K562 (cell line): Measurements from ENCODE around the gene SLC2A10. TPM values are rescaled to one million over a fixed set of nuclear protein-coding genes. Genes with fewer than 3 reads are reported as not detected.
A peak's percentile ranks its signal among the peaks of the same experiment; 100 is the strongest.

Experiments used
- ATAC-seq: fragments of 200-7000 bp; cut with Tn5 transposase; 3 replicates; pipeline ENCODE4 v1.9.1; 2020; ENCODE audit warnings: moderate library complexity
- BruUV-seq: library from RNA; stranded (reverse); fragments of 400-500 nt; replicated peaks from 2 replicates; lab custom pipeline; 2021; lab: Mats Ljungman, UMichigan
- CTCF ChIA-PET: fragments of 300-600 bp; formaldehyde crosslinking; extraction: SDS; loops from one replicate; lab custom pipeline; 2021; ENCODE audit warnings: low intra/inter-chr PET ratio; lab: Yijun Ruan, JAX
- POLR2A ChIA-PET: fragments of 300-600, 350-650 bp; sonication (Branson Sonifier 250); formaldehyde crosslinking; extraction: SDS; loops from one replicate; lab custom pipeline; 2021; ENCODE audit warnings: antibody characterized with exemption, inconsistent platforms; lab: Yijun Ruan, JAX
- DNase-seq, 4 experiments: peaks; one replicate each; pipeline versions ENCODE4 v3.0.0 to v3.0.0-alpha.2; 2011 to 2018; ENCODE audit warnings: low spot score in 3 of 4, mixed read lengths in 3 of 4; ENCODE audit errors: extremely low read depth in 1 of 4
- FAIRE-seq: peaks from 2 replicates; lab custom pipeline; 2011; peaks lifted over from hg19 to GRCh38; lab: Jason Lieb, UNC
- H2AFZ ChIP-seq: 2 replicates; pipeline ENCODE4 v1.6.0; 2011; ENCODE audit warnings: low read depth, low read length, control low read depth, inconsistent platforms
- H3K27ac ChIP-seq: fragments of 200-600 bp; 3 replicates; pipeline ENCODE4 v1.8.0; 2011; ENCODE audit warnings: low read depth, mild to moderate bottlenecking, control low read depth, inconsistent platforms, low read length, moderate library complexity, mixed read lengths; ENCODE audit errors: extremely low read depth
- H3K27me3 ChIP-seq, 2 experiments: fragments of 300-600 bp in 1 of 2; 2 replicates in 1 of 2; 3 replicates in 1 of 2; pipeline versions ENCODE4 v1.6.0 to v1.8.0; 2011; ENCODE audit warnings: inconsistent platforms in 2 of 2, low read length in 2 of 2, mild to moderate bottlenecking in 1 of 2, mixed read lengths in 1 of 2, moderate library complexity in 1 of 2; ENCODE audit not compliant: control insufficient read depth in 2 of 2, insufficient read depth in 2 of 2
- H3K36me3 ChIP-seq: fragments of 300-600 bp; 3 replicates; pipeline ENCODE4 v1.8.0; 2011; ENCODE audit warnings: mild to moderate bottlenecking, low read length, inconsistent platforms; ENCODE audit not compliant: control insufficient read depth, insufficient read depth
- H3K4me1 ChIP-seq, 2 experiments: fragments of 200-600 bp in 1 of 2; replicated peaks in 1 of 2; 2 replicates in 1 of 2; 3 replicates in 1 of 2; pipeline versions ENCODE4 v1.5.1 to v1.8.0; 2011; ENCODE audit warnings: inconsistent platforms in 2 of 2, low read length in 2 of 2, mild to moderate bottlenecking in 1 of 2, mixed read lengths in 1 of 2, moderate library complexity in 1 of 2; ENCODE audit not compliant: control insufficient read depth in 2 of 2, insufficient read depth in 2 of 2
- H3K4me2 ChIP-seq: 2 replicates; pipeline ENCODE4 v1.6.1; 2011; ENCODE audit warnings: low read length, control low read depth, inconsistent platforms, mixed read lengths; ENCODE audit not compliant: insufficient read depth
- H3K4me3 ChIP-seq: fragments of 200-600 bp; sonication (generic), shearing (Covaris generic); 2 replicates; pipeline ENCODE4 v1.5.1; 2016; ENCODE audit warnings: control low read depth, inconsistent platforms
- H3K79me2 ChIP-seq: fragments of 200-600 bp; 3 replicates; pipeline ENCODE4 v1.8.0; 2011; ENCODE audit warnings: low read length, inconsistent platforms; ENCODE audit not compliant: control insufficient read depth, insufficient read depth
- H3K9ac ChIP-seq, 2 experiments: 2 replicates each; pipeline versions ENCODE4 v1.6.0 to v1.6.1; 2011; ENCODE audit warnings: low read depth in 2 of 2, low read length in 2 of 2, control low read depth in 1 of 2, inconsistent platforms in 1 of 2, mild to moderate bottlenecking in 1 of 2, mixed read lengths in 1 of 2; ENCODE audit not compliant: insufficient read depth in 1 of 2
- H3K9me1 ChIP-seq: one replicate; pipeline ENCODE4 v1.6.0; 2011; ENCODE audit warnings: inconsistent platforms, mild to moderate bottlenecking, low read length, moderate library complexity; ENCODE audit not compliant: control insufficient read depth, insufficient read depth
- H3K9me3 ChIP-seq: replicated peaks from 2 replicates; pipeline ENCODE4 v1.5.1; 2011; ENCODE audit warnings: low read depth, low read length, inconsistent platforms; ENCODE audit not compliant: control insufficient read depth, insufficient read depth
- H4K20me1 ChIP-seq: replicated peaks from 2 replicates; pipeline ENCODE4 v1.6.1; 2011; ENCODE audit warnings: low read length, inconsistent platforms, mixed read lengths; ENCODE audit not compliant: control insufficient read depth, insufficient read depth
- CEBPG ChIP-seq, 3 experiments: fragments of 200-800 bp in 1 of 3; sonication (Bioruptor generic) in 1 of 3; sonication (generic) in 1 of 3; formaldehyde crosslinking in 1 of 3; IDR thresholded peaks in 2 of 3; conservative IDR thresholded peaks in 1 of 3; 2 replicates each; pipeline versions ENCODE4 v1.6.1 to v1.8.0; 2016 to 2022; ENCODE audit warnings: missing compliant biosample characterization in 2 of 3, missing genetic modification characterization in 2 of 3, mild to moderate bottlenecking in 1 of 3, missing genetic modification reagents in 1 of 3
- FOXM1 ChIP-seq, 2 experiments: fragments of 450-650 bp in 1 of 2; sonication (generic) in 1 of 2; formaldehyde crosslinking in 1 of 2; IDR thresholded peaks; 2 replicates each; pipeline versions ENCODE4 v1.6.1 to v1.9.0; 2017 to 2022; ENCODE audit warnings: low read depth in 2 of 2, mild to moderate bottlenecking in 2 of 2, missing genetic modification reagents in 1 of 2, moderate library complexity in 1 of 2
- HNRNPUL1 ChIP-seq: fragments of 200-400 bp; formaldehyde crosslinking; IDR thresholded peaks from 2 replicates; pipeline ENCODE4 v1.6.1; 2017; ENCODE audit warnings: low read length
- MYC ChIP-seq, 2 experiments: fragments of 250-450 bp in 1 of 2; sonication (Bioruptor Pico) in 1 of 2; IDR thresholded peaks; 2 replicates each; pipeline versions ENCODE4 v1.5.1 to v1.6.1; 2012 to 2021; ENCODE audit warnings: low read depth in 2 of 2, borderline replicate concordance in 1 of 2, improper control_type of control experiment in 1 of 2, low read length in 1 of 2, mild to moderate bottlenecking in 1 of 2, moderate library complexity in 1 of 2
- ZNF507 ChIP-seq: conservative IDR thresholded peaks from 2 replicates; pipeline ENCODE4 v1.6.1; 2017; ENCODE audit warnings: missing genetic modification characterization, missing compliant biosample characterization
- ZSCAN29 ChIP-seq: fragments of 450-650 bp; IDR thresholded peaks from 2 replicates; pipeline ENCODE4 v1.6.1; 2017
- WGBS: fragments of 100-300 bp; shearing (Covaris generic); methylation state at CpG from one replicate; pipeline ENCODE4 v1.1.6; 2016; ENCODE audit warnings: low coverage, mixed read lengths; ENCODE audit not compliant: insufficient coverage; ENCODE audit errors: missing lambda C conversion rate; 5-methylcytosine and 5-hydroxymethylcytosine counted together
- in situ Hi-C: fragments of 300-500 bp; cut with MboI; formaldehyde crosslinking; loops from 4 replicates; pipeline ENCODE4 v1.15.0; 2018; ENCODE audit warnings: inconsistent platforms, mixed read lengths
- intact Hi-C: fragments of 100-400 bp; cut with micrococcal nuclease; formaldehyde crosslinking; loops from 2 replicates; pipeline ENCODE4 v1.14.2; 2022
- polyA plus RNA-seq, 8 experiments: library from polyadenylated mRNA; depleted of rRNA in 4 of 8; stranded (reverse) in 5 of 8; unstranded in 3 of 8; fragments of >200 nt; fragmentation: Nextera tagmentation in 2 of 8; fragmentation: Illumina TruSeq in 1 of 8; extraction: Ambion mirVana in 2 of 8; extraction: Trizol in 1 of 8; gene quantifications; 2 replicates each; pipeline versions ENCODE4 v1.2.1 to v1.2.3, GENCODE V29; 2011 to 2014; ENCODE audit warnings: inconsistent platforms in 1 of 8, missing spikeins in 1 of 8
- total RNA-seq, 7 experiments: library from RNA; depleted of rRNA in 6 of 7; stranded (reverse); fragments of >200 nt in 6 of 7; fragmentation: Illumina TruSeq in 2 of 7; extraction: Trizol in 2 of 7; gene quantifications; 2 replicates each; pipeline versions ENCODE4 v1.2.1 to v1.2.3, GENCODE V29; 2011 to 2021; ENCODE audit warnings: low replicate concordance in 1 of 7

Gene SLC2A10
- total and polyA plus RNA-seq, 9 of the 15 experiments (the other 6 are each of a cell fraction or from before 2014, with no cell fraction given), result 0.01 to 1.8 (median 0.10) TPM

GRCh38 chr20:46703435-46703834, 6.0 kb upstream of the SLC2A10 start:
- Histone ChIP-seq H3K4me1 (0 out of 5 replicates have a peak, but pooled peaks cover 0 to 5% of the 10 kb centered on the region in 2 experiments), H3K4me3 (no peak overlapping the region), H3K36me3 (no peaks in the 10 kb centered on the region), H3K27me3 (peaks cover 0 to 5% of the 10 kb centered on the region in 2 experiments; a peak in 1 of 5 replicates)
- TF ChIP-seq ZNF507 (tag) (no peak), FOXM1 (IDR thresholded peaks at IDR 0.05; ENCODE audit: low read depth) (peak; percentile 66; the same call in 1 of the 2 replicates), FOXM1 (CRISPR knock-in tag; IDR thresholded peaks at IDR 0.05; ENCODE audit: low read depth) (no peak)
- TF ChIP-seq, all 486 proteins: peak for 1
- ATAC-seq, result no peak
- in situ Hi-C loops, result no loop called here
- H3K9me3 ChIP-seq, result peaks cover 3% of the 10 kb centered on the region; the same call in 1 of the 2 replicates
- 24% methylated on average over 3 of the region's 3 CpGs for WGBS
- H3K27ac ChIP-seq, result no peak overlapping the region
- no TSS peak for BruUV-seq
- no peak overlapping the region for H2AFZ ChIP-seq
- no peaks in the 10 kb centered on the region for H4K20me1 ChIP-seq
- DNase-seq, result no peak
- no peaks in the 10 kb centered on the region for H3K9me1 ChIP-seq
- H3K4me2 ChIP-seq, result no peak overlapping the region
- H3K9ac ChIP-seq, result no peak overlapping the region
- H3K79me2 ChIP-seq, result no peaks in the 10 kb centered on the region
- FAIRE-seq, result no peak
- intact Hi-C loops, result loop anchor here (5.0 kb wide), 1 partner anchor 181 kb away; no protein-coding TSS in a partner anchor
- POLR2A ChIA-PET, result interaction anchor here (0.6 to 1.1 kb wide), 3 partner anchors 9 to 162 kb away, joined by 4 to 6 read pairs (median 4); no protein-coding TSS in a partner anchor
- CTCF ChIA-PET, result no interaction called here

- H4K20me1 ChIP-seq, result no peaks in the 10 kb centered on the region
- H2AFZ ChIP-seq, result no peak overlapping the region
Observed at GRCh38 chr20:46704714-46705377, 4.6 kb upstream of the SLC2A10 start.

More at GRCh38 chr20:46704714-46705377, 4.6 kb upstream of the SLC2A10 start:
- FAIRE-seq (no peak), DNase-seq (no peak), ATAC-seq (no peak)
- Histone ChIP-seq H3K4me3 (no peak overlapping the region), H3K27ac (no peak overlapping the region), H3K9me1 (no peaks in the 10 kb centered on the region), H3K27me3 (peaks cover 3 to 9% of the 10 kb centered on the region in 2 experiments; a peak in 2 of 5 replicates), H3K36me3 (no peaks in the 10 kb centered on the region), H3K4me1 (peaks cover 10 to 11% of the 10 kb centered on the region in 2 experiments; a peak in 3 of 5 replicates), H3K9ac (no peak overlapping the region), H3K9me3 (peaks cover 3% of the 10 kb centered on the region; the same call in 1 of the 2 replicates), H3K4me2 (no peak overlapping the region), H3K79me2 (no peaks in the 10 kb centered on the region)
- no TSS peak for BruUV-seq
- intact Hi-C loops, result loop anchor here (5.0 kb wide), 1 partner anchor 183 kb away; no protein-coding TSS in a partner anchor
- ChIA-PET CTCF (no interaction called here), POLR2A (no interaction called here)
- in situ Hi-C loops, result no loop called here
- TF ChIP-seq MYC (IDR thresholded peaks at IDR 0.05; ENCODE audit: low read depth, low read length), result no peak
- no peak for TF ChIP-seq MYC (CRISPR knock-in tag; IDR thresholded peaks at IDR 0.05; ENCODE audit: borderline replicate concordance, low read depth)
- TF ChIP-seq HNRNPUL1, result no peak
- TF ChIP-seq ZSCAN29, result no peak
- TF ChIP-seq CEBPG (CRISPR knock-in tag; IDR thresholded peaks at IDR 0.05), result no peak
- TF ChIP-seq CEBPG (tag; conservative IDR thresholded peaks at IDR 0.05 in 1 of 2, IDR thresholded peaks at IDR 0.05 in 1 of 2), result 0 out of 4 replicates have a peak, but pooled peaks of 1 of the 2 experiments have one; percentile 38
- WGBS, result 7% methylated on average over 7 of the region's 7 CpGs
